Daoy (cell line): ENCODE results near the gene KCNG2. TPM values are rescaled to one million over a fixed set of nuclear protein-coding genes. Genes with fewer than 3 reads are reported as not detected.

Experiments
- DNase-seq: peaks from one replicate; pipeline ENCODE4 v3.0.0-alpha.2; 2015; ENCODE audit warnings: low read depth
- total RNA-seq: library from RNA; depleted of rRNA; stranded (reverse); fragments of >200 nt; shearing (Covaris generic); gene quantifications from 2 replicates; pipeline ENCODE4 v1.2.3, GENCODE V29; 2014

The KCNG2 gene
- total RNA-seq, 1 experiment from 2014 or later: not detected

GRCh38 chr18:79766308-79766707, 31.4 kb upstream of the KCNG2 start:
- DNase-seq: no peak

- no peak for DNase-seq
These were observed 29.0 kb upstream of the KCNG2 start for GRCh38 chr18:79768745-79769144.

GRCh38 chr18:79769698-79770500, 27.8 kb upstream of the KCNG2 start:
- no peak for DNase-seq

GRCh38 chr18:79770501-79770815, 27.3 kb upstream of the KCNG2 start:
- DNase-seq: no peak

GRCh38 chr18:79770826-79771225, 26.9 kb upstream of the KCNG2 start:
- DNase-seq: no peak

- no peak for DNase-seq
These were observed 26.2 kb upstream of the KCNG2 start for GRCh38 chr18:79771446-79772107.

GRCh38 chr18:79772108-79772864, 25.5 kb upstream of the KCNG2 start:
- DNase-seq: no peak

- no peak for DNase-seq
These were observed 24.7 kb upstream of the KCNG2 start for GRCh38 chr18:79772865-79773696.

GRCh38 chr18:79774111-79774510, 23.6 kb upstream of the KCNG2 start:
- DNase-seq: no peak

- DNase-seq: no peak
These were observed 22.1 kb upstream of the KCNG2 start for GRCh38 chr18:79775441-79776221.

- no peak for DNase-seq
These were observed 21.1 kb upstream of the KCNG2 start for GRCh38 chr18:79776674-79777073.

GRCh38 chr18:79778291-79778791, 19.4 kb upstream of the KCNG2 start:
- DNase-seq: no peak

- DNase-seq: no peak
These were observed 18.6 kb upstream of the KCNG2 start for GRCh38 chr18:79779021-79779699.

- no peak for DNase-seq
These were observed 18.0 kb upstream of the KCNG2 start for GRCh38 chr18:79779700-79780190.

- DNase-seq: no peak
These were observed 17.2 kb upstream of the KCNG2 start for GRCh38 chr18:79780547-79780946.

- DNase-seq: no peak
These were observed 16.3 kb upstream of the KCNG2 start for GRCh38 chr18:79781331-79781941.

GRCh38 chr18:79782566-79783308, 15.0 kb upstream of the KCNG2 start:
- no peak for DNase-seq

GRCh38 chr18:79784071-79784913, 13.4 kb upstream of the KCNG2 start:
- DNase-seq: no peak
